Measurements from ENCODE around the gene CA5B. TPM values are rescaled to one million over a fixed set of nuclear protein-coding genes. Genes with fewer than 3 reads are reported as not detected.
A peak's percentile ranks its signal among the peaks of the same experiment; 100 is the strongest.
"Not testable (repeated sequence)": the region's sequence is repeated elsewhere in the genome, so short reads cannot be mapped to it uniquely, and the experiment has no call there.

CA5B gene
- 4.9 and 5.4 TPM in 2 replicates for total RNA-seq (2014; rRNA removed; shearing (Covaris generic))

DNA sequence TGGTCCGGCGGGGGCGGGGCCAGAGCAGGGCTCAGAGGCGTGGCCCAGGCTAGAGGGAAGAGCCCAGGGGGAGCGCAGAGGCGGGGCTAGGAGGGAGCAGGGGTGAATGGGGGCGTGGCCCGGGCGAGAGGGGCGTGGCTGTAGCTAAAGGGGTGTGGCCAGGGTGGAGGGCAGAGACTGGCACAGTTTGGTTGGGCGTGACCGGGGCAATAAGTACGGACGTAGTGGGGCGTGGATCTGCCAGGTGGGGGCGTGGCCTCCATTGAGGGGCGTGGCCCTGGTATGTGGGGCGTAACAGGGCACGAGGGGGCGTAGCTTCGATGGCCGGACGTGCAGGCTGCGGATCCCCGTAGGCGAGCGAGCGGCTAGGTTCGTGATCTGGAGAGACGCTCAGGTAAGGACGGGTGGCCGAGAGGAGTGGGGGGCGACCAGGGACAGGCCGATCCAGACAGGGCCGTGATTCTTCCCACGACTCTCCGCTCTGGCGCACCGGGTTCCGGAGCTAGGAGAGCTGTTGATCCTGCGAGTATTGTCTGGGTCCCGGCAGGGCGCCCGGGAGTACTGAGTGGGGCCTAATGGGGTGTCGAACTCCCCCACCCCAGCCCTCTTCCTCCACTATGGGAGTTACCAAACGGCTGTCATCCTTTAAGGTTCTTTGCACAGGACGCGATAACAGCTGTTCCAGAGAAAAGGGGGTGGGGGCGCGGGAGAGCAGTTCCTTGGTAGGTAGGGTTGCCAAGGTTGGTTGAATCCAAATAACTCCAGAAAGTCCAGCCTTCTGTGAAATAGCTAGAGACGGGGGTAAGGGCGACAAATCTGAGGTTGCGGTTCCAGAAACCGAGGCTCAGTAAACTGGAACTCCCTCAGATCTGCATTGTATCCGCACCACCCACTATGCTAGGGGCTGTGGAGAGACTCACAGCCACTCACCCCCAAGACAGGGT is at the start of gene CA5B:
CA5B (plus strand) TSS at position 312 of the 944 bp plus-strand sequence. CDS start 11,754 bp downstream, outside the sequence.
- DNase-seq, result peak; percentile 99
- H3K4me3 ChIP-seq (ENCODE audit: insufficient read depth, low read depth, low read length), result peak within 1 kb of the TSS; percentile 74
- H3K27me3 ChIP-seq (ENCODE audit: control insufficient read depth, insufficient read depth, low read length), result peaks cover 11% of the 10 kb centered on the region
- H3K36me3 ChIP-seq (replicated peaks; ENCODE audit: control insufficient read depth, insufficient read depth, low read length), result no peaks in the 10 kb centered on the region

DNA sequence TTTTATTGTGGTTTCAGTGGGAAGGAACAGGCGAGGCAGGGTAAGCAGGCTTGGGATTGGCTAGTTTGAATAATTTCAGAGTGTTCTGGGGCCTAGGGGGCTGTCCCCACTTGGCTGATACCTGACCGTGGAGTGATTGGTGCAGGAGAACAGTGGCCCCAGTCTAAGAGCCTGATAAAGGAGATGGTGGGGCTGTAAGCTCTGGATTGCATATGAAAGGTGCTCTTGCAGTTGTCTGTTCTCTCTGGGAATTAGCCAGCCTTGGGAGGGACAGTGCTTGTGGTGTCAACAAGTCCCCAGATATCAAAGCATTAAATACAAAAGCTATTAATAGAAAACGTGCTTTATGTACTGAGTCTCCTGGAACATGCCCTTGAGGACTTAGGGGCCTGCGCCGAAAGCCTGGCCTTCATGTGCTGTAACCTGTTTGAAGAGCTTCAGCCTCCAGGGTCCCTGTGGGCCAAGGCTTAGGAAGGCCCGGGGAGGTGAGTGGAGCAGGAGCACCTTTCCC is 43.1 kb upstream of the CA5B start:
- DNase-seq, result no peak
- H3K4me3 ChIP-seq (ENCODE audit: insufficient read depth, low read depth, low read length), result no peak overlapping the region
- H3K36me3 ChIP-seq (replicated peaks; ENCODE audit: control insufficient read depth, insufficient read depth, low read length), result no peaks in the 10 kb centered on the region; the same call in 1 of the 2 replicates
- no peaks in the 10 kb centered on the region for H3K27me3 ChIP-seq (ENCODE audit: control insufficient read depth, insufficient read depth, low read length)

GRCh38 chrX:15696516-15696915 is 41.6 kb upstream of the CA5B start:
- H3K4me3 ChIP-seq (ENCODE audit: insufficient read depth, low read depth, low read length), result no peak overlapping the region
- DNase-seq, result no peak
- H3K27me3 ChIP-seq (ENCODE audit: control insufficient read depth, insufficient read depth, low read length), result no peaks in the 10 kb centered on the region
- no peaks in the 10 kb centered on the region; the same call in 1 of the 2 replicates for H3K36me3 ChIP-seq (replicated peaks; ENCODE audit: control insufficient read depth, insufficient read depth, low read length)

- H3K4me3 ChIP-seq (ENCODE audit: insufficient read depth, low read depth, low read length), result no peak overlapping the region
- no peaks in the 10 kb centered on the region for H3K27me3 ChIP-seq (ENCODE audit: control insufficient read depth, insufficient read depth, low read length)
- DNase-seq, result no peak
- no peaks in the 10 kb centered on the region; the same call in 1 of the 2 replicates for H3K36me3 ChIP-seq (replicated peaks; ENCODE audit: control insufficient read depth, insufficient read depth, low read length)
Observed at GRCh38 chrX:15702488-15703371, 35.3 kb upstream of the CA5B start.

- not testable (repeated sequence) for DNase-seq; H3K36me3 ChIP-seq (replicated peaks; ENCODE audit: control insufficient read depth, insufficient read depth, low read length); H3K27me3 ChIP-seq (ENCODE audit: control insufficient read depth, insufficient read depth, low read length); H3K4me3 ChIP-seq (ENCODE audit: insufficient read depth, low read depth, low read length)
Observed at GRCh38 chrX:15703809-15704208, 34.3 kb upstream of the CA5B start.

GRCh38 chrX:15704273-15704672 is 33.8 kb upstream of the CA5B start:
- H3K4me3 ChIP-seq (ENCODE audit: insufficient read depth, low read depth, low read length); H3K27me3 ChIP-seq (ENCODE audit: control insufficient read depth, insufficient read depth, low read length); DNase-seq; H3K36me3 ChIP-seq (replicated peaks; ENCODE audit: control insufficient read depth, insufficient read depth, low read length): not testable (repeated sequence)

- no peak overlapping the region for H3K4me3 ChIP-seq (ENCODE audit: insufficient read depth, low read depth, low read length)
Observed at GRCh38 chrX:15714529-15714928, 23.5 kb upstream of the CA5B start.

GRCh38 chrX:15718283-15718970 is 19.6 kb upstream of the CA5B start:
- DNase-seq, result no peak
- H3K27me3 ChIP-seq (ENCODE audit: control insufficient read depth, insufficient read depth, low read length), result no peaks in the 10 kb centered on the region

More at GRCh38 chrX:15714529-15714928, 23.5 kb upstream of the CA5B start:
- H3K27me3 ChIP-seq (ENCODE audit: control insufficient read depth, insufficient read depth, low read length), result no peaks in the 10 kb centered on the region
- no peaks in the 10 kb centered on the region for H3K36me3 ChIP-seq (replicated peaks; ENCODE audit: control insufficient read depth, insufficient read depth, low read length)
- no peak for DNase-seq

DNA sequence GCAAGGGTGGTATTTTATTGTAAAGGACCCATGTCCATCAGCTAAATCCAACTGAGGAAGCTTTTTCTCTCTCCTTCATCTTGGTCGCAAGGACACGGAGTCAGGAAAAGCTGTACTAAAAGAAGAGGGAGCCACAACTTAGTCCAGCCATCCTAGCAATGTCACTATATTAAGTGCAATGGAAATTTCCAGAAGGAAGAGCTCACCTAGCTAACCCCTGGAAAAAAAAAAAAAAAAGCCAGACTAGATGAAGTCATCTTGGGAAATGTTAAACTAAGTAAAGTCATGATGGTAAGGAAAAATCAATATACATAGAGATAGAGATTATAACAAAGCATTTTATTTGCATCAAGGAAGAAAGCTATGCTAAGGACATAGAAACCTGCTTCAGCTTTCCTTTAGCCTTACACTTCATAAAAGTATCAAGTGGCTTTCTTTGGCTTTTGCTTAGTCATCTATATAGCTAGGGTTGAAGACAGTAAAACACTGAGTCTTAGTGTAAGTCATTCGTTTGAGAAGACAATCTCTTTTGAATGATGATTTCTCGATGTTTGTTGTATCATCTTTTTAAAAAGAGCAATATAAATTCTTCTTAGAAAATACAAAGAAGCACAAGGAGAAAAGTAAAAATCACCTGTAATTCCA is 18.6 kb upstream of the CA5B start:
- Histone ChIP-seq H3K36me3 (replicated peaks; ENCODE audit: control insufficient read depth, insufficient read depth, low read length) (no peaks in the 10 kb centered on the region), H3K4me3 (ENCODE audit: insufficient read depth, low read depth, low read length) (no peak overlapping the region), H3K27me3 (ENCODE audit: control insufficient read depth, insufficient read depth, low read length) (no peaks in the 10 kb centered on the region)
- DNase-seq, result no peak

More at GRCh38 chrX:15718283-15718970, 19.6 kb upstream of the CA5B start:
- no peaks in the 10 kb centered on the region for H3K36me3 ChIP-seq (replicated peaks; ENCODE audit: control insufficient read depth, insufficient read depth, low read length)
- H3K4me3 ChIP-seq (ENCODE audit: insufficient read depth, low read depth, low read length), result no peak overlapping the region

DNA sequence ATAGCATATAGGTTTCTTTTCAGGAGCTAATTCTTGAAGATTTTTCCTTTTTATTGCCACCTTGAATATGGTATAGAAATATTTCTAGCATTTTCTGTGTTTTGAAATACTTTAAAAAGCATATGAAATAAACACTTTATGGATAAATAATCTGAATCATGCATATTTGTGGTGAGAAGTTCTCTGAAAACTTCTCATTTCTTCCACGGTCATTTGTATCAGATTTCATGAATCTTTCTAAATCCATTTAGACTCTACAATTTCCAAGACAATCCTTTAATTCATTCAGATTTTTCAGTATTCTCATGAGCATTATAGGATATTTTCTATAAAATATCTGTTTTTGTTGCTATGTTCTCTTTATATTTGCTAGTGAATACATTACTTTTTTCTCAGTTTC is 16.2 kb upstream of the CA5B start:
- Histone ChIP-seq H3K36me3 (replicated peaks; ENCODE audit: control insufficient read depth, insufficient read depth, low read length) (no peaks in the 10 kb centered on the region), H3K27me3 (ENCODE audit: control insufficient read depth, insufficient read depth, low read length) (no peaks in the 10 kb centered on the region), H3K4me3 (ENCODE audit: insufficient read depth, low read depth, low read length) (no peak overlapping the region)
- no peak for DNase-seq

GRCh38 chrX:15723887-15724517 is 14.1 kb upstream of the CA5B start:
- H3K4me3 ChIP-seq (ENCODE audit: insufficient read depth, low read depth, low read length), result no peak overlapping the region
- H3K36me3 ChIP-seq (replicated peaks; ENCODE audit: control insufficient read depth, insufficient read depth, low read length), result no peaks in the 10 kb centered on the region
- no peaks in the 10 kb centered on the region for H3K27me3 ChIP-seq (ENCODE audit: control insufficient read depth, insufficient read depth, low read length)
- no peak for DNase-seq

- no peak overlapping the region for H3K4me3 ChIP-seq (ENCODE audit: insufficient read depth, low read depth, low read length)
- no peaks in the 10 kb centered on the region for H3K36me3 ChIP-seq (replicated peaks; ENCODE audit: control insufficient read depth, insufficient read depth, low read length)
- no peaks in the 10 kb centered on the region for H3K27me3 ChIP-seq (ENCODE audit: control insufficient read depth, insufficient read depth, low read length)
- DNase-seq, result no peak
Observed at GRCh38 chrX:15724911-15725310, 13.2 kb upstream of the CA5B start.

DNA sequence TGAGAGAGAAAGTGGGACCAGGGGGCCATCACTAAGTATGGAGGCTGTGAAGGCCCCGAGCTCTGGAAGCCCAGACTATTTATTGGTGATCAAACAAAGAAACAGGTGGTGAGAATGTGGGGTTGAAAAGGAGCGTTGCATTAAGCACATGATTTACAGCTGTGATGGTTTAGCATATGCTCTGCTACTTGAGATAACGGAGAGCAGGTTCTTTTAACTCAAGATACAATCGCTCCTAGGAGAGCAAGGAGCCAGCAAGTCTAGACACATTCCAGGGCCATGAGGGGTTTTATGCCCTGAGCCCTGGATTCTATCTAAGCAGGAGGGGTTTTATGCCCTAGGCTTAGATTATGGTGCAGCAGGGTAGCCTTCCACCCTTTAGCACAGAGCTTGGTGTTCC is 6.7 kb upstream of the CA5B start:
- H3K27me3 ChIP-seq (ENCODE audit: control insufficient read depth, insufficient read depth, low read length); DNase-seq; H3K4me3 ChIP-seq (ENCODE audit: insufficient read depth, low read depth, low read length); H3K36me3 ChIP-seq (replicated peaks; ENCODE audit: control insufficient read depth, insufficient read depth, low read length): not testable (repeated sequence)
